Measurements from ENCODE around the gene C3orf49. TPM values are rescaled to one million over a fixed set of nuclear protein-coding genes. Genes with fewer than 3 reads are reported as not detected.

Gene C3orf49
- total and polyA plus RNA-seq, 4 experiments from 2014 or later, result not detected

- Mint-ChIP-seq H3K36me3 (peaks cover 0 to 1% of the 10 kb centered on the region in 2 donors), H3K4me3 (no peak overlapping the region), H3K27me3 (no peaks in the 10 kb centered on the region), H3K9me3 (no peaks in the 10 kb centered on the region), H3K27ac (no peak overlapping the region), H3K4me1 (no peaks in the 10 kb centered on the region)
- no peak for DNase-seq
- intact Hi-C loops (cut with micrococcal nuclease), result no loop called here
- CTCF ChIA-PET (ENCODE audit: partially characterized antibody), result no interaction called here
- H3K27me3 ChIP-seq (ENCODE audit: insufficient read depth, low read length), result no peaks in the 10 kb centered on the region
- no peaks in the 10 kb centered on the region for H3K4me1 ChIP-seq (ENCODE audit: insufficient read depth, low read length)
- POLR2A ChIA-PET (ENCODE audit: partially characterized antibody), result no interaction called here
- H3K27ac ChIP-seq (ENCODE audit: low read depth, low read length), result no peak overlapping the region
- no peaks in the 10 kb centered on the region for H3K9me3 ChIP-seq (ENCODE audit: control insufficient read depth in 1 of 2, low read length in 2 of 2)
- no peak overlapping the region for H3K4me3 ChIP-seq (ENCODE audit: low read length in 2 of 2)
- H3K36me3 ChIP-seq (ENCODE audit: insufficient read depth, low read length), result no peaks in the 10 kb centered on the region
Observed at GRCh38 chr3:63803911-63804310, 15.2 kb upstream of the C3orf49 start.

DNA sequence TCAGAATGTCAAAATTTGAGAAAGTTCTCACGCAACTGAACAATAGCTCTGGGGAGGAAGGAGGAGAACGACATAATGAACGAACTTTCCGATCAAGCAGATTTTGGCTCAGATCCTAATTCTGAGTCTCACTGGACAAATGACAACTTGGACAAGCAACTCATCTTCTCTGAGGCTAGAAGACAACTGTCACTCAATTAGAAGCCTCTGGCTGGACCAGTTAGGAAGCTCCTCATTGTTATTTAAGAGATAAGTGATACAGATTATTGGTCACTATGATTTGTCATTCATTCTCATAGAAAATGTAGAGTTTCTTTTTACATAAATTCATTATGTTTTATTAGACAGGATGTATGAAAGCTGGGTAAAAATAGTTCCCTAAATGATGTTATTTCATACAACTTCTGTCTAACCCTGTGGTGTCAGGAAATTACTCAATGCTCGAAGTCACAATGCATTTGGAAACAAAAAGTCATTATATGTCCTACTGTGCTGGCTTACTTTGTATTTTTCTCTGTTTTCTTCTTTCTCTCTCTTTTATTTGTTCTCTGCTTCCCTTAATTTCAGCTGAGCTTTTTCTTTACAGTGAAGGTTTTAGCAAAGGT is 11.0 kb upstream of the C3orf49 start:
- ChIA-PET CTCF (ENCODE audit: partially characterized antibody) (interaction anchor here (0.6 to 1.4 kb wide), 2 partner anchors 13 to 1404 kb away, joined by 3 read pairs; no protein-coding TSS in a partner anchor), POLR2A (ENCODE audit: partially characterized antibody) (no interaction called here)
- intact Hi-C loops (cut with micrococcal nuclease), result no loop called here
- no peak for DNase-seq
- Histone ChIP-seq H3K27me3 (ENCODE audit: insufficient read depth, low read length) (no peaks in the 10 kb centered on the region), H3K4me3 (ENCODE audit: low read length in 2 of 2) (no peak overlapping the region), H3K36me3 (ENCODE audit: insufficient read depth, low read length) (no peaks in the 10 kb centered on the region), H3K9me3 (ENCODE audit: control insufficient read depth in 1 of 2, low read length in 2 of 2) (no peaks in the 10 kb centered on the region), H3K4me1 (ENCODE audit: insufficient read depth, low read length) (no peaks in the 10 kb centered on the region), H3K27ac (ENCODE audit: low read depth, low read length) (no peak overlapping the region)
- no peak overlapping the region for H3K4me3 Mint-ChIP-seq
- no peaks in the 10 kb centered on the region for H3K27me3 Mint-ChIP-seq
- peaks cover 0 to 1% of the 10 kb centered on the region in 2 donors for H3K36me3 Mint-ChIP-seq
- H3K4me1 Mint-ChIP-seq, result no peaks in the 10 kb centered on the region
- no peak overlapping the region for H3K27ac Mint-ChIP-seq
- H3K9me3 Mint-ChIP-seq, result no peaks in the 10 kb centered on the region

DNA sequence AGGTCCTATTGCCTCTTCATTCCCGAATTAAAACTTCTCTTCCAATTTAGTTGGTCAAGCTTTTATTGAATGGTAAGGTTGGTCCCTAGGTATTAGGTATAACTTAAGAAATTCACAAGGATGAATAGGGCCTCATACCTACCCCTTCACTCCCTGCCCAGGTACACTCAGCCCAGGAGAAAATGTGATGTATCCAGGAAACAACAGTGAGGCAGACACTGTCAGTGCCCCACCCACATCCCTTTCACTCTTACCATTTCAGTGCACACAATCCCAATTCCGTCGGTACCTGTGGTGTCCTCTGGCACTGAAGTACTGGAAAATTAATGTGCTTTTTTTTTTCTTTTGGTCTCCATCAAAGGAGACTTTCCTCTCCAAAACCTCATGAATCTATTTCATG is 10.5 kb upstream of the C3orf49 start:
- intact Hi-C loops (cut with micrococcal nuclease), result no loop called here
- Histone ChIP-seq H3K36me3 (ENCODE audit: insufficient read depth, low read length) (no peaks in the 10 kb centered on the region), H3K4me3 (ENCODE audit: low read length in 2 of 2) (no peak overlapping the region), H3K27ac (ENCODE audit: low read depth, low read length) (no peak overlapping the region), H3K4me1 (ENCODE audit: insufficient read depth, low read length) (no peaks in the 10 kb centered on the region), H3K27me3 (ENCODE audit: insufficient read depth, low read length) (no peaks in the 10 kb centered on the region), H3K9me3 (ENCODE audit: control insufficient read depth in 1 of 2, low read length in 2 of 2) (no peaks in the 10 kb centered on the region)
- no peak overlapping the region for H3K27ac Mint-ChIP-seq
- ChIA-PET CTCF (ENCODE audit: partially characterized antibody) (interaction anchor here (1.4 kb wide), 1 partner anchor 12 kb away, joined by 3 read pairs; no protein-coding TSS in a partner anchor), POLR2A (ENCODE audit: partially characterized antibody) (no interaction called here)
- no peaks in the 10 kb centered on the region for H3K27me3 Mint-ChIP-seq
- no peak overlapping the region for H3K4me3 Mint-ChIP-seq
- no peaks in the 10 kb centered on the region for H3K9me3 Mint-ChIP-seq
- no peaks in the 10 kb centered on the region for H3K4me1 Mint-ChIP-seq
- DNase-seq, result no peak
- H3K36me3 Mint-ChIP-seq, result peaks cover 0 to 1% of the 10 kb centered on the region in 2 donors

DNA sequence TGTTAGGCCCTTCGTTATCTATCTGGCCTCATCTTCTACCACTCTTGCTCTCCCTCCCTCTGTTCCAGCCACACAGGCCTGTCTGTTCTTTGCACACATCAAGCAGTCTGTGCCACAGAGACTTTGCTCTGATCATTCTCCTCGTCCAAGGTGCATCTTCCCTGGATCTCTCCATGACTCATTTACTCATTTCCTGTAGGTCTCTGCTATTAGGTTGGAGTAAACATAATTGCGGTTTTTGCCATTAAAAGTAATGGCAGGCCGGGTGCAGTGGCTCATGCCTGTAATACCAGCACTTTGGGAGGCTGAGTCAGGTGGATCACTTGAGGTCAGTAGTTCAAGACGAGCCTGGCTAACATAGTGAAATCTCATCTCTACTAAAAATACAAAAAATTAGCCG is 9.5 kb upstream of the C3orf49 start:
- Histone ChIP-seq H3K27me3 (ENCODE audit: insufficient read depth, low read length) (no peaks in the 10 kb centered on the region), H3K4me3 (ENCODE audit: low read length in 2 of 2) (no peak overlapping the region), H3K9me3 (ENCODE audit: control insufficient read depth in 1 of 2, low read length in 2 of 2) (no peaks in the 10 kb centered on the region), H3K36me3 (ENCODE audit: insufficient read depth, low read length) (no peaks in the 10 kb centered on the region), H3K27ac (ENCODE audit: low read depth, low read length) (no peak overlapping the region), H3K4me1 (ENCODE audit: insufficient read depth, low read length) (no peaks in the 10 kb centered on the region)
- H3K27ac Mint-ChIP-seq, result peak overlapping the region in 1 of 7 donors; percentile 9
- POLR2A ChIA-PET (ENCODE audit: partially characterized antibody), result no interaction called here
- H3K9me3 Mint-ChIP-seq, result no peaks in the 10 kb centered on the region
- DNase-seq, result no peak
- peaks cover 0 to 1% of the 10 kb centered on the region in 2 donors for H3K36me3 Mint-ChIP-seq
- no peak overlapping the region for H3K4me3 Mint-ChIP-seq
- H3K27me3 Mint-ChIP-seq, result no peaks in the 10 kb centered on the region
- H3K4me1 Mint-ChIP-seq, result peaks cover 0 to 2% (median 0%) of the 10 kb centered on the region in 4 donors
- CTCF ChIA-PET (ENCODE audit: partially characterized antibody), result no interaction called here
- intact Hi-C loops (cut with micrococcal nuclease), result no loop called here

DNA sequence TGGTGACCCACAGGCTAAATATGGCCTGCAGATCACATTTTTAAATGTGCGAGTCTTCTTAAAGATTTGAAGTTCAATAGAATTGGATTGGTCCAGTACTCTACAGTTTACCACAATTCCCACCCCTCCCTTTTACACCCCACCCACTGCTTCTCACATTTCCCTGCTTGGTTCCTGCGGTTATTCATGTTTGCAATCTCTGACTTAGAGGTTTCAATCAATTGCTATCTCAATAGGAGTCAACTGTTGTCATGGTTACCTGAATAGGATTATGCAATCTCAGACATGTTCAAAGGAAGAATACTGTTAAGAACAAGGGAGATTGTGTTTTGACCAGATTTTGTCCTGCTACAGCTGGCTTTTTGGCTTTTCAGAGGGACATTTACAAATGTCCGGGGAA is 4.9 kb upstream of the C3orf49 start:
- H3K36me3 Mint-ChIP-seq, result peaks cover 0 to 4% of the 10 kb centered on the region in 2 donors
- Histone ChIP-seq H3K36me3 (ENCODE audit: insufficient read depth, low read length) (no peaks in the 10 kb centered on the region), H3K4me3 (ENCODE audit: low read length in 2 of 2) (no peak overlapping the region), H3K4me1 (ENCODE audit: insufficient read depth, low read length) (no peaks in the 10 kb centered on the region), H3K9me3 (ENCODE audit: control insufficient read depth in 1 of 2, low read length in 2 of 2) (no peaks in the 10 kb centered on the region), H3K27ac (ENCODE audit: low read depth, low read length) (no peak overlapping the region), H3K27me3 (ENCODE audit: insufficient read depth, low read length) (no peaks in the 10 kb centered on the region)
- peaks cover 0 to 5% (median 2%) of the 10 kb centered on the region in 4 donors for H3K4me1 Mint-ChIP-seq
- ChIA-PET CTCF (ENCODE audit: partially characterized antibody) (no interaction called here), POLR2A (ENCODE audit: partially characterized antibody) (no interaction called here)
- no peaks in the 10 kb centered on the region for H3K9me3 Mint-ChIP-seq
- no peak for DNase-seq
- no peak overlapping the region for H3K27ac Mint-ChIP-seq
- H3K27me3 Mint-ChIP-seq, result no peaks in the 10 kb centered on the region
- H3K4me3 Mint-ChIP-seq, result no peak overlapping the region
- intact Hi-C loops (cut with micrococcal nuclease), result no loop called here

DNA sequence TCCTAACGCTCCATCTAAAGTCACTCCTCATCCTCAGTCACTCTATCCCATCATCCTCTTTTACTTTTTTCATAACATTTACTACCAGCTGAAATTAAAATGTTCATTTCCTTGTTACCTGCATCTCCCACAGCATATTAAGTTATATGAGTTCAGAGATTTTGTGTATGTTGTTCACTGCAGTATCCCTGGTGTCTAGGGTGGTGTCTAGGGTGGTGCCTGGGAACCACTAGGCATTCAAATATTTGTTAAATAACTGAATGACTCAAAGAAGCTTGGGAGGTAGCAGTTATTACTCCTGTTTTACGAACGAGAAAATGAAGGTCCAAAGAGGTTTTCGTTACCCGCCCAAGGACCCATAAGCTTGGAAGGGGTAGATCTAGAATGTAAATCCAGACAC is 1.9 kb upstream of the C3orf49 start:
- H3K36me3 Mint-ChIP-seq, result peaks cover 0 to 4% of the 10 kb centered on the region in 2 donors
- POLR2A ChIA-PET (ENCODE audit: partially characterized antibody), result no interaction called here

DNA sequence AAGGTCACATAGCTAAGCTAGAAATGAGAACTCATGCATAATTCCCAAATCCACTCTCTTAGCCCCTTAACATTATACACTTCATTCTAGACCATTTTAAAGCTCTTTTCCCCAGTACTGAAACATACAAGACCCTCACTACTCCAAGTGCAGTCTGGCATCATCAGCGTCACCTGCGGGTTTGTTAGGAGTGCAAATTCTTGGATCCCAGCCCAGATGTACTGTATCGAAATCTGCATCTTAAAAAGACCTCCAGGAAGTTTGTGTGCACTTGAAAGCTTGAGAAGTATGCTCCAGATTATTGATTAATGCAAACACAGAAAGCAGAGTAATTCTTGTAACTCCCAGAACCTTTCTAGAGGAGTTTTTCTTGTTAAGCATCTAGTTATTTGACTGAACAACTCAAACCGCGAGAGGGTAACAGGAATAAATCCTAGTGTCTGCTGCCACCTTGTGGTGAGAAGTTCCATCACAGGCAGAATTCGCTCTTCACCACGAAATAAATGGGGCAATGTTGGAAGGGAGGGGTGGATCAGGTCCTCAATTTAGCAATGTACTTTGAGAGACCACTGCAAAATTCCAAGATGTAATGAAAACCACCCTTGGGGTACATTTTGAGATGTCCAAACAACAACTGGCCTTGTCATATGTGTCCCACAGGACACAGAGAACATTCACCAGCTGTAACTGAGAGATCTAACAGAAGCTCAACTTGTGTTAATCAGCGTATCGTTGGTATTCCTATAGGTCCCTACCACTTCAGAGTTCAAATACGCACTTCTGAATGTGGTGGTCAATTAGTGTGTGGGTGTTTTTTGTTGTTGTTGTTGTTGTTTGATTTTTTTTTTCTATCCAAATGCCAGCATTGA is 583 bp upstream of the C3orf49 start:
- H3K27ac Mint-ChIP-seq, result no peak overlapping the region
- no peak overlapping the region for H3K4me3 Mint-ChIP-seq
- intact Hi-C loops (cut with micrococcal nuclease), result loop anchor here (1.0 kb wide), 2 partner anchors 466 to 1486 kb away; no protein-coding TSS in a partner anchor
- peaks cover 0 to under 1% (median 0%) of the 10 kb centered on the region in 8 donors for H3K9me3 Mint-ChIP-seq
- CTCF ChIA-PET (ENCODE audit: partially characterized antibody), result interaction anchor here (0.6 to 5.3 kb wide), 24 partner anchors 9 to 1619 kb away, joined by 3 to 47 read pairs (median 3); no protein-coding TSS in a partner anchor
- H3K27me3 Mint-ChIP-seq, result no peaks in the 10 kb centered on the region
- H3K36me3 Mint-ChIP-seq, result peaks cover 0 to 4% of the 10 kb centered on the region in 2 donors
- Histone ChIP-seq H3K4me1 (ENCODE audit: insufficient read depth, low read length) (no peaks in the 10 kb centered on the region), H3K9me3 (ENCODE audit: control insufficient read depth in 1 of 2, low read length in 2 of 2) (no peaks in the 10 kb centered on the region), H3K27me3 (ENCODE audit: insufficient read depth, low read length) (no peaks in the 10 kb centered on the region), H3K4me3 (ENCODE audit: low read length in 2 of 2) (no peak overlapping the region), H3K27ac (ENCODE audit: low read depth, low read length) (no peak overlapping the region), H3K36me3 (ENCODE audit: insufficient read depth, low read length) (no peaks in the 10 kb centered on the region)
- POLR2A ChIA-PET (ENCODE audit: partially characterized antibody), result no interaction called here
- DNase-seq, result peak; percentile 41 to 58 (median 48)
- H3K4me1 Mint-ChIP-seq, result peaks cover 0 to 5% (median 2%) of the 10 kb centered on the region in 4 donors

More for the DNA sequence above, 1.9 kb upstream of the C3orf49 start:
- H3K9me3 Mint-ChIP-seq, result no peaks in the 10 kb centered on the region
- peaks cover 0 to 5% (median 2%) of the 10 kb centered on the region in 4 donors for H3K4me1 Mint-ChIP-seq
- no peak for DNase-seq
- no peaks in the 10 kb centered on the region for H3K9me3 ChIP-seq (ENCODE audit: control insufficient read depth in 1 of 2, low read length in 2 of 2)
- no peak overlapping the region for H3K27ac ChIP-seq (ENCODE audit: low read depth, low read length)
- H3K27ac Mint-ChIP-seq, result peak overlapping the region in 1 of 7 donors; percentile 58
- no peaks in the 10 kb centered on the region for H3K36me3 ChIP-seq (ENCODE audit: insufficient read depth, low read length)
- no peaks in the 10 kb centered on the region for H3K27me3 ChIP-seq (ENCODE audit: insufficient read depth, low read length)
- no peak overlapping the region for H3K4me3 ChIP-seq (ENCODE audit: low read length in 2 of 2)
- H3K4me1 ChIP-seq (ENCODE audit: insufficient read depth, low read length), result no peaks in the 10 kb centered on the region
- no peak overlapping the region for H3K4me3 Mint-ChIP-seq
- no peaks in the 10 kb centered on the region for H3K27me3 Mint-ChIP-seq
- intact Hi-C loops (cut with micrococcal nuclease), result no loop called here
- CTCF ChIA-PET (ENCODE audit: partially characterized antibody), result interaction anchor here (0.9 to 5.3 kb wide), 8 partner anchors 8 to 1484 kb away, joined by 3 to 47 read pairs (median 4); no protein-coding TSS in a partner anchor

Measured in CD4-positive, alpha-beta memory T cell (primary cell).